IPS DF 6.9 (cell line): ENCODE results near the gene CA5B.
"Not testable (repeated sequence)": the region's sequence is repeated elsewhere in the genome, so short reads cannot be mapped to it uniquely, and the experiment has no call there.

Experiments used
- DNase-seq: peaks from one replicate; pipeline ENCODE4 v3.0.0-alpha.2; 2013; ENCODE audit warnings: low read depth, low spot score
- H3K27ac ChIP-seq: one replicate; pipeline ENCODE4 v1.5.1; 2013; ENCODE audit warnings: low read length, control low read depth
- H3K27me3 ChIP-seq: 2 replicates; pipeline ENCODE4 v1.6.1; 2013; ENCODE audit warnings: mild to moderate bottlenecking, low read length; ENCODE audit not compliant: control insufficient read depth, insufficient read depth
- H3K36me3 ChIP-seq: 2 replicates; pipeline ENCODE4 v1.6.1; 2013; ENCODE audit warnings: low read length; ENCODE audit not compliant: control insufficient read depth, insufficient read depth
- H3K4me1 ChIP-seq: 2 replicates; pipeline ENCODE4 v1.6.1; 2013; ENCODE audit warnings: low read length; ENCODE audit not compliant: control insufficient read depth, insufficient read depth
- H3K4me3 ChIP-seq: 2 replicates; pipeline ENCODE4 v1.5.1; 2013; ENCODE audit warnings: mild to moderate bottlenecking, low read length
- H3K9me3 ChIP-seq: 2 replicates; pipeline ENCODE4 v1.6.1; 2013; ENCODE audit warnings: low read length, inconsistent platforms; ENCODE audit not compliant: control insufficient read depth, insufficient read depth
- WGBS: extraction: QIAGEN DNeasy Blood & Tissue Kit; methylation state at CpG from one replicate; pipeline ENCODE4 v1.1.7; 2013; ENCODE audit warnings: mixed read lengths, missing lambda C conversion rate; ENCODE audit not compliant: insufficient read length, insufficient coverage; 5-methylcytosine and 5-hydroxymethylcytosine counted together

Gene CA5B

GRCh38 chrX:15814771-15815365 is 76.8 kb downstream of the CA5B start:
- Histone ChIP-seq H3K36me3 (no peaks in the 10 kb centered on the region), H3K27ac (no peak overlapping the region), H3K4me3 (no peak overlapping the region), H3K4me1 (no peaks in the 10 kb centered on the region), H3K9me3 (no peaks in the 10 kb centered on the region), H3K27me3 (no peaks in the 10 kb centered on the region)
- WGBS = no CpG with 5 or more reads among the region's 6 CpGs
- DNase-seq = no peak

- Histone ChIP-seq H3K4me1 (no peaks in the 10 kb centered on the region), H3K36me3 (no peaks in the 10 kb centered on the region), H3K27ac (no peak overlapping the region), H3K4me3 (no peak overlapping the region), H3K27me3 (no peaks in the 10 kb centered on the region), H3K9me3 (no peaks in the 10 kb centered on the region)
- DNase-seq = no peak
- WGBS = no CpG with 5 or more reads among the region's 10 CpGs
Measured at GRCh38 chrX:15815779-15816437, 77.8 kb downstream of the CA5B start.

GRCh38 chrX:15816438-15816809 is 78.4 kb downstream of the CA5B start:
- H3K27me3 ChIP-seq = no peaks in the 10 kb centered on the region
- no peak overlapping the region for H3K27ac ChIP-seq
- H3K4me3 ChIP-seq = no peak overlapping the region
- no peaks in the 10 kb centered on the region for H3K36me3 ChIP-seq
- no CpG with 5 or more reads among the region's 1 CpG for WGBS
- no peak for DNase-seq
- H3K4me1 ChIP-seq = no peaks in the 10 kb centered on the region
- no peaks in the 10 kb centered on the region for H3K9me3 ChIP-seq

- Histone ChIP-seq H3K9me3 (no peaks in the 10 kb centered on the region), H3K27me3 (no peaks in the 10 kb centered on the region), H3K4me1 (no peaks in the 10 kb centered on the region), H3K36me3 (no peaks in the 10 kb centered on the region), H3K4me3 (no peak overlapping the region), H3K27ac (no peak overlapping the region)
- no CpG with 5 or more reads among the region's 4 CpGs for WGBS
- no peak for DNase-seq
Measured at GRCh38 chrX:15816886-15817285, 78.8 kb downstream of the CA5B start.

GRCh38 chrX:15820106-15821073 is 82.3 kb downstream of the CA5B start:
- H3K36me3 ChIP-seq = no peaks in the 10 kb centered on the region
- WGBS = no CpG with 5 or more reads among the region's 14 CpGs

GRCh38 chrX:15822922-15823321 is 84.9 kb downstream of the CA5B start:
- H3K27ac ChIP-seq = no peak overlapping the region
- no peaks in the 10 kb centered on the region for H3K36me3 ChIP-seq
- H3K4me1 ChIP-seq = no peaks in the 10 kb centered on the region
- H3K9me3 ChIP-seq = no peaks in the 10 kb centered on the region
- DNase-seq = no peak
- no peak overlapping the region for H3K4me3 ChIP-seq
- WGBS = no CpG with 5 or more reads among the region's 23 CpGs
- no peaks in the 10 kb centered on the region for H3K27me3 ChIP-seq

More at GRCh38 chrX:15820106-15821073, 82.3 kb downstream of the CA5B start:
- H3K9me3 ChIP-seq = no peaks in the 10 kb centered on the region
- DNase-seq = no peak
- no peaks in the 10 kb centered on the region for H3K27me3 ChIP-seq
- H3K4me1 ChIP-seq = no peaks in the 10 kb centered on the region
- H3K4me3 ChIP-seq = no peak overlapping the region
- no peak overlapping the region for H3K27ac ChIP-seq

GRCh38 chrX:15825936-15826335 is 87.9 kb downstream of the CA5B start:
- no peak for DNase-seq
- no peaks in the 10 kb centered on the region for H3K9me3 ChIP-seq
- WGBS = no CpG with 5 or more reads among the region's 5 CpGs
- no peaks in the 10 kb centered on the region for H3K4me1 ChIP-seq
- no peak overlapping the region for H3K4me3 ChIP-seq
- no peaks in the 10 kb centered on the region for H3K27me3 ChIP-seq
- no peak overlapping the region for H3K27ac ChIP-seq
- no peaks in the 10 kb centered on the region for H3K36me3 ChIP-seq

- no peaks in the 10 kb centered on the region for H3K4me1 ChIP-seq
- no peak for DNase-seq
- WGBS = no CpG with 5 or more reads among the region's 1 CpG
- H3K4me3 ChIP-seq = no peak overlapping the region
- H3K27me3 ChIP-seq = no peaks in the 10 kb centered on the region
- no peak overlapping the region for H3K27ac ChIP-seq
- H3K9me3 ChIP-seq = no peaks in the 10 kb centered on the region
- no peaks in the 10 kb centered on the region for H3K36me3 ChIP-seq
Measured at GRCh38 chrX:15829217-15829616, 91.1 kb downstream of the CA5B start.

- H3K27me3 ChIP-seq, DNase-seq: not testable (repeated sequence)
- WGBS = no CpG with 5 or more reads among the region's 2 CpGs
Measured at GRCh38 chrX:15831347-15831746, 93.3 kb downstream of the CA5B start.

GRCh38 chrX:15834053-15834452 is 96.0 kb downstream of the CA5B start:
- Histone ChIP-seq H3K4me1 (no peaks in the 10 kb centered on the region), H3K27ac (no peak overlapping the region), H3K9me3 (no peaks in the 10 kb centered on the region), H3K4me3 (no peak overlapping the region), H3K27me3 (no peaks in the 10 kb centered on the region), H3K36me3 (no peaks in the 10 kb centered on the region)
- no peak for DNase-seq
- no CpG with 5 or more reads among the region's 3 CpGs for WGBS

More at GRCh38 chrX:15831347-15831746, 93.3 kb downstream of the CA5B start:
- not testable (repeated sequence) for H3K4me3 ChIP-seq, H3K4me1 ChIP-seq, H3K36me3 ChIP-seq, H3K27ac ChIP-seq, H3K9me3 ChIP-seq
